ENCODE data around the gene MYBPC2.
"Not testable (repeated sequence)": the region's sequence is repeated elsewhere in the genome, so short reads cannot be mapped to it uniquely, and the experiment has no call there.

Gene MYBPC2

DNA sequence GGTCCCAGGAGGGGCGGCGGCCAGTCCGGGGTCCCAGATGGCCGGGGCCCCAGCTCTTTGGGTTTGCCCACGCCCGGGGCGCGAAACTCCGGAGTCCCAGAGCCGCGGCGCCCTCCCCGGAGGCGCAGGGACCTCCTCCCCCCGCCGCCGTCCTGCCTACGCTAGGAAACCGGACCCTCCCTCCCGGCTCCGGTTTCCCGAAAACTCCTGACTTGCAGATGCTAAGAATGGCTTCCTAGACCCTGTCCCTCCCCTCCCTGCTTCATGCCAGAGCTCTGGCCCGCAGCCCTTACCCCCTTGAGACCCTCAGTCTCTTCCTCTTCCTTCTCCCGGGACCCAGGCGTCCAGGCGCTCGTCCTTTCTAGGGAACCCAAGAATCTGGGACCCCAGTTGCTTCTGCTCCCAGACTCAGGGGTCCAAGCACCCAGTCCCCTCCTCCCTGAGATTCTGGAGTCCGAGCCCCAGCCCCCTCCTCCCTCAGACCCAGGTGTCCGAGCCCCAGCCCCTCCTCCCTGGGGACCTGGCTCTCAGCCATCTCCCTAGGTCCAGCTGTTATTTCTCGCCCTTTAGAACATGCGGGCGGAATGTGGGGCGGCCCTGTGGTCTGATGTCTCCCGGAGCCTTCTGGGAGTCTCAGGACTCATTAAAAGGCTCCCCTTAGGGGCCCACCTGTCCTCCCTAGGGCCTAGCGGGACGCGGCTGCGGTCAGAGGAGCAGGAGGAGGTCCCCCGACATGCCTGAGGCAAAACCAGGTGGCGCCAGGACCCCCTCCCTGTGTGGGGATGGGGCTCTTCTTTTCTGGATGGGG is at the start of gene MYBPC2:
MYBPC2 (plus strand) TSS at position 672 of the 808 bp plus-strand sequence; CDS start at position 734, 62 bp downstream.
- no peak for DNase-seq

DNA sequence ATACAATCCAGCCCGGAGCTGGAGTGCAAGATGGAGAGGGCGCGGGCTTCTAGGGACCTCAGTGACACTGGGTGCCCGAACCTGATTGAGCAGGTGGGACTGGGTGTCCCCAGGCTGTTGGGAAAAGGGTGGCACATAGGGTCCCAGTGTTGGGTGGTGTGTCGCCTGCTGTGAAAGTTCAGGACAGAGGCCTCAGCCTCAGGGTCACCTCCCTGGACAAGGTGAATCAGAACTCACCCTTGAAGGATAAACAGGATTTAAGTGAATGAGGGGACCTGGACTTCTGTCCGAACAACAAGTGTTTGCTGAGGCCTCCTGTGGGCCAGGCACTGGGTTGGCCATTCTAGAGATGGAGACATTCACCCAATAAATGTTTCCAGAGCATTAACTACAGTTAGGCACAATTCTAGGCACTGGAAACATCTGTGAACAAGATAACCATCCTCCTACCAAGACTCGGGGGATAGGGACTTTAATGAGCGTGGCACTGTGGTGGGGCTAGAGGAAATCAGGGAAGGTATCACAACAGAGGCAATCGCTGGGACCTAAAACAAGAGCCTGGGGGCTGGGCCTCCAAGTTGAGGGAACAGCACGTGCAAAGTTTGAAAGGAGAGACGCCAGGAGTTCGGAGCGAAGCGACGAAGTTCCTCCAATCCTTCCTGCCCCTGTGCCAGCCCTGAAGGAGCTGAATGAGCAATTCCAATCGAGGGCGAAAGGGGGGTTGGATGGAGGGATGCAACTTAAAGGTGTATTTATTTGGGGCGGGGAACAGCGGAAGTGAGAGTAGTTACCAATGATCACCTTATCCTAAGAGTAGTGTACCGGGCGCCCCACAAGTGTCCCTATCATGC is 49.5 kb upstream of the MYBPC2 start:
- DNase-seq = no peak

DNA sequence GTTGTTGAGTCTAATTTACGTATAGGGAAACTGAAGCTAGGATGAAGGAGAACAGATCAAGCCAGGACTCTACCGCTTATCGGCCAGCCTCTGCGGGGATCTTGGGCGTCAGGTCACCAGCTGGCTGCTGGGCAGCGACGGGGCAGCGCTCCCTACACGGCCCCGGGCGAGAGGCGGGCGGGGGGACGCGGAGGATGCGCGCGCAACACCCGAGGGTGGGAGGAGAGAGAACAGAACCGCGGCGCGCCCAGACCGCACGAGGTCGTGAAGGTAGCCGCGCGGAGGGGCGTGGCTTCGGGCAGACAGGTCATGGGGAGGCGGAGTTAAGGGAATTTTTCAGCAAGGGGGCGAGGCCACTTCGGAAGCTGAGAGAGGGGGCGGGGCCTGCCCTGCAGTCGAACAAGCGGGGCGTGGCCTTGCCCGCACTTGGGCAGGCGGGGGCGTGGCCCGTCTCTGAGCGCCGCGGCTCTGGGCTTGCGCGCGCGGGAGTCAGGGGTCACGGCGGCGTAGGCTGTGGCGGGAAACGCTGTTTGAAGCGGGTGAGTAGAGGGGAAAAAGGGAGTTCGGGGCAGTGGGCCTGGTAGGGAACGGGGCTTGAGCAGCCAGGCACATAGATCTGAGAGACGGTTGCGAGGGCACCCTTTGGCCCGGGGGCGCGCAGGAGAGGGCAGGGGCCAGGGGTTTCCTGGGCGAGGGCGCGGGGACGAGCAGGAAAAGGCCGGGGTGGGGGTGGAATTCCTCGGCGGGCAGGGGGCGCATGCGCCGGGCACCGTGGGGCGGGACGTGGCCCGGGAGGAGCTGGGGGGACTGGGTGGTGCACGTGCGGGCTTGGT is 48.6 kb upstream of the MYBPC2 start, which contains the start of gene POLD1:
POLD1 (plus strand) TSS at position 496 of the 833 bp plus-strand sequence. CDS start 14,505 bp downstream, outside the sequence.
- peak; percentile 92 for DNase-seq

DNA sequence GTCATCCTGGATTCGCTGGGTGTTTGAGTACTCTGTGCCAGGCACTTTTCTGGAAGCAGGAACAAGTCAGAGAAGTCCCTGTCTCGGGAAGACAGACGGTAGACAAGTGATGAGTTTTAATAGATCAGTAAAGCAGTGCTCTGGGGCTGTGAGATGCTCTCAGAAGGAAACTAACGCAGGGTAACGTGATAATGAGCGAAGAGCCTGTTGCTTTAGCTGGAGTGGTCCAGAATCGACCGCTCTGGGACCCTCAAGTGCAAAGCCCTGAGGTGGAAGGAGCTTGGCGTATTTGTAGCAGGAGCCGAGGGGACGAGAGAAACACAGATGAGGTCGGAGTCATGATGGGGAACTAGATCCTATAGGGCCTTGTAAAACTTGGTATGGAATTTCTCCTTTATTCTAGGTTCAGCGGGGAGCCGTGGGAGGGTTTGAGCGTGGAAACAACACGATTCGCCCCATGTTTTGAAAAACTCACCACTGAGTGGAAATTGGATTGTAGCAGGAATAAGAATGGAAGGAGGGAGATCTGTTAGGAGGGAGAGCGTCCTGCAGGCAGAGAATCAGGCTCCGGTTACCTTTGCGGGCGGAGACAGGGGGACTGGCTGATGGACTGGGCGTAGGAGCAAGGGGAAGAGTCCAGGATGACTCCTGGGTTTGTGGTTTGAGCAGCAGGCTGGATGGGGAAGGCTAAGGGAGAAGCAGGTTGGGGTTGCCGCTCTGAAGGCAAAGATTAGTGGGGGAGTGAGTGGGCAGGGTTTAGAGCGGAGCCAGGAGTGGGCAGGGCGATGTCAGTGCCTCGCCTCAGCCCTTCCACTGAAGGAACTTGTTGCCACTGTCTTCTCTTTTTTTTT is 47.8 kb upstream of the MYBPC2 start:
- no peak for DNase-seq

DNA sequence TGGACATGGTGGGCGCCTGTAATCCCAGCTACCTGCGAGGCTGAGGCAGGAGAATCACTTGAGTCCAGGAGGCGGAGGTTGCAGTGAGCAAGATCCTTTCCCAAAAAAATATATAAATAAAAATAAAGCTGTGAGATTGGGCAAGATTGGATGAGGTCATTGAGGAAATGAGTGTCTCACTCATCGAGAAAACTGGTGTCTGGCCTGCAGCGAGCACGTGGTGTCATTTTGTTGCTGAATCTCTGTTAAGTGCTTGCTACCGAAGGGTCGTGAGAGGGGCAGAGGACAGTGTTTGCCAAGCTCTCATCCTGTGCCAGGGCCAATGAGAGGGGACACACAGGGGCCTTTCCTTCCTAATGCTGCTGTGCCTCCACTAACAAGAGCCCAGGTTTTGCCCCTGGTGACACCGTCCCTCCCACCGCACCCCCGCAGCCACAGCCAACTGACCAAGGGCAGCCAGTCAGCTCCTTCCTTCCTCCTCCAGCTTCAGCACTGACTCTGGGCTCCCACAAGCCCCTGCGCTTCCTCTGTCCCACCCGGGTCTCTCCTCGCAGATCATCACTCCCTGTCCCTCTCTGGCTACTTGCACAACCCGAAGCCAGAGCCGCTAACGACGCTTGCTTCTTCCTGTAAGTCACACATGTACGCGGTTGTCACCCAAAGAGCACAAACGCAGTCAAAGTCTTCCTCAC is 45.4 kb upstream of the MYBPC2 start:
- peak; percentile 22 for DNase-seq

DNA sequence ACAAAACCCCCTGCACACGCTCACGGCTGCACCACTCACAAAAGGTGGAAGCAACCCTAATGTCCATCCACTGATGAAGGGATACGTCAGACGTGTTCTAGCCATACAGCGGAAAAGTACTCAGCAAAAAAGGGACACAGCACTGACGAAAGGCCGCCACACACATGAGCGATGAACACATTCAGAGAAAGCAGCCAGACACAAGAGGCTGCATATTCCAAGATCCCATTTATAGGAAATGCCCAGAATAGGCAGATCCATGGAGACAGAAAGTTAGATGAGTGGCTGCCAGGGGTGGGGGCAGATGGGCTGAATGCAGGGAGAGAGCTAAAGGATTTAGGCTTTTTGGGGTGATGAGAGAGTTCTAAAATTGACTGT is 44.8 kb upstream of the MYBPC2 start:
- DNase-seq = no peak

DNA sequence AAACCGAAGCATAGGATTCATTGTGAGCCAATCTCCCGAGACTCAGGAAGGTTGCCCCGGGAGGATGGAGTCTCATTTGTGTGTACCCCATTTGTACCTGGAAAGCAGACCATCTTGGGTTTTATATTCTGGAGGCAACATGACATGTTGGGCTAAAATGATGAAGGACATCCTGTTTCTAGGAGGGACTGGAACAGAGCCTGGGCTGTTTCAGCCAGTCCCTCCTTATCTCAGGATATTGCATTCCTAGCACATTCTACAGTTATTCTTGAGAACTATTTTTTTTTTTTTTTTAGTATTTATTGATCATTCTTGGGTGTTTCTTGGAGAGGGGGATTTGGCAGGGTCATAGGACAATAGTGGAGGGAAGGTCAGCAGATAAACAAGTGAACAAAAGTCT is 42.4 kb upstream of the MYBPC2 start:
- not testable (repeated sequence) for DNase-seq

DNA sequence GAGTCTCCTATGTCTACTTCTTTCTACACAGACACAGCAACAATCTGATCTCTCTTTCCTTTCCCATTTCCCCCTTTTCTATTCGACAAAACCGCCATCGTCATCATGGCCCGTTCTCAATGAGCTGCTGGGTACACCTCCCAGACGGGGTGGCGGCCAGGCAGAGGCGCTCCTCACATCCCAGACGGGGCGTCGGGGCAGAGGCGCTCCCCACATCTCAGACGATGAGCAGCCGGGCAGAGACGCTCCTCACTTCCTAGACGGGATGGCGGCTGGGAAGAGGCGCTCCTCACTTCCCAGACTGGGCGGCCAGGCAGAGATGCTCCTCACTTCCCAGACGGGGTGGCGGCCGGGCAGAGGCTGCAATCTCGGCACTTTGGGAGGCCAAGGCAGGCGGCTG is 41.7 kb upstream of the MYBPC2 start:
- not testable (repeated sequence) for DNase-seq

DNA sequence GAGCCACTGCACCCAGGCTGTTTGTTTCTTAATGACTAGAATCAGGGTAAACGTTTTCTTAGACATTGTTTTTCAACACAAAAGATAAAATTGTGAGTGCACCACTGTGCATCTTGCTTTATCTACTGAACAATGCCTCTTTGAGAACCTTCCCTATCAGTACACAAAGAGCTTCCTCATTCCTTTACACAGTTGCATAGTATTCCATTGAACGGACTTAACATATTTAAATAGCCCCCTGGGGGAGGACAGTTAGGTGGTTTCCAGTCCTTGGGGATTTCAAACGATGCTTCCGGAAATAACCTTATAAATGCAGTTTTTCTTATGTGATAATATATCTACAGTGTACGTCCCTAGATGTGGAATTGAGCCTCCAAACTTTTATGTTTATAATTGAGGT is 39.9 kb upstream of the MYBPC2 start:
- no peak for DNase-seq

DNA sequence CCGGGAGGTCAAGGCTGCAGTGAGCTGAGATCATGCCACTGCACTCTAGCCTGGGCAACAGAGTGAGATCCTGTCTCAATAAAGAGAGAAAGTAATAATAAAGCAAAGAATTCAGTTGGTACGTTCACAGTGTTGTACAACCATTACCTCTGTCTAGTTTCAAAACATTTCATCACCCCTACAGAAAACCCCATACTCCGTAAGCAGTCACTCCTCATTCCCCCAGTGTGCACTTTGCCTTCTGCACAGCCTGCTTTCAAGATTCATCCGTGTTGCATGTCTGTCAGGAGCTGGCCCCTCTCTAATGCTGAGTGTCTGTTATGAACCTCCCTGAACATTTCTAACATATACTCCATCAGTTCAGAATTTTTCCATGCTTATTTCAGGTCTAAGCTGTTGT is 39.1 kb upstream of the MYBPC2 start:
- DNase-seq = no peak

DNA sequence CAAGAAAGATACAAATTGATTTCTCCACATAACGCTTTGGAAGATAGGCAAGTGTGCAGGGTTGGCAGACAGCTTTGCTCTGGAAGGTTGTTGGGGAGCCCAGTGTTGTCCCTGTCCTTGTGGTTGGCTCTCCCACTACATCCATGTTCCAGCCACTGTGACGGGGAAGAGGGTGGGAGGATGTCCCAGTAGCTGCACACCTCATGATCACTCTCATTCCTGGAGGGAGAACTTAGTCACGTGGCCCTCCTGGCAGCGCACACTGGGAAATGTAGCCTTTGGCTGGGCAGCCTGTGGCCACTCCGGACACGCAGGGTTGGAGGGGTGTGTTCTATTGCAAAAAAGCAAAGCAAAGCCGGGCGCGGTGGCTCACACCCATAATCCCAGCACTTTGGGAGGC is 38.7 kb upstream of the MYBPC2 start:
- no peak for DNase-seq

DNA sequence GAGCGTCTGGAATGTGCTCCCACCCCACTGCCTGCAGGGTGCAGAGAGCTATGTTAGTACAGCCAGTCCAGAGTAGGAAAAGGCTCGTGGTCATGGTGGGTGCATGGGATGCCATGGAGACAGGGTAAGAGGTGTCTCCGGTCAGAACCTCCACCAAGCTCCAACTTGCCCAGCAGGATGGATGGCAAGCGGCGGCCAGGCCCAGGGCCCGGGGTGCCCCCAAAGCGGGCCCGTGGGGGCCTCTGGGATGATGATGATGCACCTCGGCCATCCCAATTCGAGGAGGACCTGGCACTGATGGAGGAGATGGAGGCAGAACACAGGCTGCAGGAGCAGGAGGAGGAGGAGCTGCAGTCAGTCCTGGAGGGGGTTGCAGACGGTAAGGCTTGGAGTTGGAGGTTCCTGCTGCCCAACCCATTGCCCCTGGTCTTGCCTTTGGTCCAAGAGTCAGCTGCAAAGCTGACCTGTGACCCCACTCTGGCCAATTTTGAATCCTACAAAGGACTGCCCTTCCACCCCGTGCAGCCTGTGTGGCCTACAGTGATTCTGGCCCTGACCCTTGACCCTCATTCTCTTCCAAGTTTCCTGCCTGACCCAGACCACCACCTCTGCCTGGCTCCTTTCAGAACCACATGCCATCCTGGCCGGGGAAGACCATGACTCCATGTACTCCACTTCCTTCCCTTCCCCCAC is 33.9 kb upstream of the MYBPC2 start:
- no peak for DNase-seq

DNA sequence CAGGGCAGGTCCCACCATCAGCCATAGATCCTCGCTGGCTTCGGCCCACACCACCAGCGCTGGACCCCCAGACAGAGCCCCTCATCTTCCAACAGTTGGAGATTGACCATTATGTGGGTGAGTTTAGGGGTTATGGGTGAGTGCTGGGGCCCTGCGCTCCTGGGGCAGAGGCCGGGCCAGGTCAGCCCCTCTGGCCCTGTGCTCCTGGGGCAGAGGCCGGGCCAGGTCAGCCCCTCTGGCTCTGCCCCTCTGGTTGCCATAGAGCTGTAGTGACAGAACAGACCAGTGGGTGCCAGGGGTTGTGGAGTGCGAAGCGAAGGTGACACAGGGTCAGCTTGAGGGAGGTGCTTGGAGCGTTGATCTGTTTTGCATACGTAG is 33.3 kb upstream of the MYBPC2 start:
- no peak for DNase-seq

DNA sequence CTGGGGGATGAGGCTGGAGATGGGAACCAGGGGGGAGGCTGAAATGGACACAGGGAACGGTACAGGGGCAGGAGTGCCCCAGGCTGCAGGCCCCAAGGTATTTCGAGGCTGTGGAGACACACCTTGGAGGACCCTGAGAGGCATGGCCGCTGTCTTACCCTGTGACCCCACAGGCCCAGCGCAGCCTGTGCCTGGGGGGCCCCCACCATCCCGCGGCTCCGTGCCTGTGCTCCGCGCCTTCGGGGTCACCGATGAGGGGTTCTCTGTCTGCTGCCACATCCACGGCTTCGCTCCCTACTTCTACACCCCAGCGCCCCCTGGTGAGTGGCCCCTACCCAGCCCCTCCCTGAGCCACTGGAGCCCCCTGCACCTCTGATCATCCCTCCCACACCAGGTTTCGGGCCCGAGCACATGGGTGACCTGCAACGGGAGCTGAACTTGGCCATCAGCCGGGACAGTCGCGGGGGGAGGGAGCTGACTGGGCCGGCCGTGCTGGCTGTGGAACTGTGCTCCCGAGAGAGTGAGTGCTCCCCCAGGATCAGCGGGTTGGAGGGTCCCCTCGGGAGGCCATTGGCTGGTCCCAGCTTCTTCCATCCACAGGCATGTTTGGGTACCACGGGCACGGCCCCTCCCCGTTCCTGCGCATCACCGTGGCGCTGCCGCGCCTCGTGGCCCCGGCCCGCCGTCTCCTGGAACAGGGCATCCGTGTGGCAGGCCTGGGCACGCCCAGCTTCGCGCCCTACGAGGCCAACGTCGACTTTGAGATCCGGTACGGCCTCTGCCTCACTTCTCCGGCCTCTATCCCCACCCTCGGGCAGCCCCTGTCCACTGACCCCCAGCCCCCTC is 30.9 kb upstream of the MYBPC2 start:
- DNase-seq = no peak

DNA sequence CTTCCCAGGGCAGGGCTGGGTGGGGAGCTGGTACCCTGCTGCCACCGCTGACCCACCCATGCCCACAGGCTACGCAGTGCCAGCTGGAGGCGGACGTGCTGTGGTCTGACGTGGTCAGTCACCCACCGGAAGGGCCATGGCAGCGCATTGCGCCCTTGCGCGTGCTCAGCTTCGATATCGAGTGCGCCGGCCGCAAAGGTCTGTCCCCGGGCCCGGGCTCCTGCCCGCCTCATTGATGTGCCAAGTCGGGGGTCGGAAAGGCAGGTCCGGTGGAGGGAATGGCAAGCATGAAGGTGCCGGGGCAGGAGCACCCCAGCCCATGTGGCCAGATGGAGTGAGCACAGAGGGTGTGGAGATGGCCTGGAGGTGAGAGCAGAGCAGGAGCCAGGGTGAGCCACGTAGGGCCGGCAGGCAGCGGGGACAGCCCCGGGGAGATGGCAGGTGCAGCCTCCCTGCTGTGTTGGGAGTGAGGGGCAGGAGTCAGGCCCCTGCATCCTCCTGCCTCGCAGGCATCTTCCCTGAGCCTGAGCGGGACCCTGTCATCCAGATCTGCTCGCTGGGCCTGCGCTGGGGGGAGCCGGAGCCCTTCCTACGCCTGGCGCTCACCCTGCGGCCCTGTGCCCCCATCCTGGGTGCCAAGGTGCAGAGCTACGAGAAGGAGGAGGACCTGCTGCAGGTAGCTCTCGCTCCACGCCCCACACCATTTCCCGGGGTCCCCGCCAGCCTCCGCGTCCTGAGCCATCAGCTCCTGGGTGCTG is 30.0 kb upstream of the MYBPC2 start:
- no peak for DNase-seq

DNA sequence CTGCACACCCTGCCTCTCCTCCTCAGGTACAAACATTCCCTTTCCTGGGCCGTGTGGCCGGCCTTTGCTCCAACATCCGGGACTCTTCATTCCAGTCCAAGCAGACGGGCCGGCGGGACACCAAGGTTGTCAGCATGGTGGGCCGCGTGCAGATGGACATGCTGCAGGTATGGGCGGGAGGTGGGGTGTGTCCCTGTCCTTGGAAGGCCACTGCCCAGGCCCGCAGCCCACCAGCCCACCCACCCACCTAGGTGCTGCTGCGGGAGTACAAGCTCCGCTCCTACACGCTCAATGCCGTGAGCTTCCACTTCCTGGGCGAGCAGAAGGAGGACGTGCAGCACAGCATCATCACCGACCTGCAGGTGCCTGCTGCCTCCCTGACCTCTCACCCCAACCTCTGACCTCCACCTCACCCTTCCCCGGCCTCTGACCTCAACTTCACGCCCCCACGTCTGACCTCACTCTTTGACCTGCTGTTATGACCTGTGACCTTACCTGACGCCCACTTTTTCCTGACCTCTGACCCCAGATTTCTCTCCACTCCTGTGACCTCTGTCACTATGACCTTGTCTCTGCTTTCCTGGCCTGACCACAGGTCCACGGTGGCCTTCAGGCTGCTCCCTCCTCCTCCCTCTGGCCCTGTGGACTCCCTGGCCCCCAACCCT is 26.4 kb upstream of the MYBPC2 start:
- no peak for DNase-seq

DNA sequence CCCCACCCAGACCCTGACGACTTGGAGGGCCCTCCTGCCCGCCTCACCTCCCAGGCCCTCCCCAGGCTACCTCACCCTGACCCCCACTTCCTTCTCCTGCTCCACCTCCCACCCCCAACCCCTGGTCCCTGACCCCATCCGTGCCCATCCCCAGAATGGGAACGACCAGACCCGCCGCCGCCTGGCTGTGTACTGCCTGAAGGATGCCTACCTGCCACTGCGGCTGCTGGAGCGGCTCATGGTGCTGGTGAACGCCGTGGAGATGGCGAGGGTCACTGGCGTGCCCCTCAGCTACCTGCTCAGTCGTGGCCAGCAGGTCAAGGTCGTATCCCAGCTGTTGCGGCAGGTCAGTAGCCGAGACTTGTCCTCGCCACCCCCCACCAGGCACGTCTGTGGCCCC is 25.9 kb upstream of the MYBPC2 start:
- no peak for DNase-seq

DNA sequence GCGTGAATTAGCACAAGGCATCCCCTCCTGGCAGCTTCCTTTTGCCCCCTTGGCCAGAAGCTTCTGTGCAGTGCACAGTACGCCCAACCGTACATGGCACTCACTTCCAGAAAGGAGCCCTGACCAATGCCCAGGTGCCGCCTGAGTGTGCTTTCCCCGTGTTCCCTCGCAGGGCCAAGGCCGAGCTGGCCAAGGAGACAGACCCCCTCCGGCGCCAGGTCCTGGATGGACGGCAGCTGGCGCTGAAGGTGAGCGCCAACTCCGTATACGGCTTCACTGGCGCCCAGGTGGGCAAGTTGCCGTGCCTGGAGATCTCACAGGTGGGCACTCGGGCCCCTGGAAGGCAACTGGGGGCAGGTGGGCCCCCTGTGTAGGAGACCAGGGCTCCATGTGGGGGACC is 23.3 kb upstream of the MYBPC2 start:
- DNase-seq = no peak

DNA sequence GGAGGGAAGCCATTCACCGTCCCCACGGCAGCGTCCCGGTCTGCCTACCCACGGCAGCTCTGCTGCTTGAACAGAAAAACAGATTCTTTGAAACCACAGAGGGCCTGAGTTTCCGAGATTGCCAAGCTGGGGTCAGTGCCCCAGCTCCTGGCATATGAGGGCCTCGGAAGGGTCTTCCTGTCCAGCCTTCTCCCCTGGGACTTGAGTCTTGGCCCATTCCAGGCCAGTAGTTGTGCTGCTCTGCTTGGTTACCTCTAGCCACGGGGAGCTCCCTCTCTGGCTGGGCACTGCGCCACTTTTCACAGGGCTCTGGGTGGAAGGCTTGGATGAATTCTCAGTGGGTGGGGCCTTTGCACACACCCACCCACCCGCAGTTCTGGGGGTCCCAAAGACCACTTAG is 22.6 kb upstream of the MYBPC2 start:
- no peak for DNase-seq
